Nucleus accumbens (tissue), 56 donors: Measurements from ENCODE around the gene FBXL3.
"Not testable (repeated sequence)": the region's sequence is repeated elsewhere in the genome, so short reads cannot be mapped to it uniquely, and the experiment has no call there.

Experiments
- DNase-seq, 56 donors: peaks; one replicate each; lab custom pipeline; 2025; lab: John Stamatoyannopoulos, UW

FBXL3 gene

GRCh38 chr13:77028202-77028601 is 1.2 kb upstream of the FBXL3 start:
- peak in 2 of 56 donors; percentile 7 to 18 for DNase-seq

DNA sequence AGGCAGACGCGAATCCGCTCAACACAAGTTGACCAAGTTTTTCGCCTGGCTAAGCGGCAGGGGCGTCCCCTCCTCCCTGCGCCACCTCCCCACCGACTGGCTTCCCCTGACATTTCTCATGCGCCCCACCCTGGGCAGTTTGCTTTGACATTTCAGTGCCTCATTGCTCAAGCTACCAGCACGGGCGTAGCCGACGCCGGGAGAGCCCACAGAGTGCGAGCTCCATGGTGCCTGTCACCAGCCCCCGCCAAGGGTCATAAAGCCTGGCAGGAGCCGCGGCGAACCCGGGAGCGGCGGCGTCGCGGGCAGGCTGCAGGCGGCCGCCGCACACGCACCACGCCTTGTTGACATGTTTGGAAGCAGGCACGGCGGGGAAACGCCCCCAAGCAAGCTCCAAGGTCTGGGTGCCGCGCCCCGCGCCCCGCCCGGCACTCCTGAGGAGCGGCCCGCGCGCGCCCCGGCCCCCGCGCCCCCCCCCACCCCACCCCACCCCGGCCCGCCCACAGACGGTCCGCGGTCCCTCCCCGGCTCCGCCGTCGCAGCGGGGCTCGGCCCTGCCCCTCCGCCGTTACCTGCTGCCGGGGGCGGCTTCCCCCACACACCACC is 601 bp downstream of the FBXL3 start:
- peak in 52 of 56 donors; percentile 5 to 82 (median 66) for DNase-seq

DNA sequence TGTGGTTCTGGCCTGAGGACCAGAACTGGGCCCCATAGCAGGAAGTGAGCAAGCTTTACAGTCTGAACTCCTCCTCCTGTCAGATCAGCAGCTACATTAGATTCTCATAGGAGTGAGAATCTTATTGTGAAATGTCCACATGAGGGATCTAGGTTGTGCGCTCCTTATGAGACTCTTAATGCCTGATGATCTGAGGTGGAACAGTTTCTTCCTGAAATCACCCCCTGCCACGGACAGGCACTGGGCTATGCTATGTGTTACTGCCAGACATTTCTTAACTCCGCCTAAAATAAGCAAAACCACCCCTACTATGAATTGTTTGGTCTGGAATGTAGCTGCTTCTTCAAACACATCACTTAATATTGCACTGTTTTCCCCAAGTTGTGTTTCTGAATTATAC is 4.6 kb downstream of the FBXL3 start:
- DNase-seq: no peak

- no peak for DNase-seq
These were observed 7.2 kb downstream of the FBXL3 start for GRCh38 chr13:77019756-77020155.

DNA sequence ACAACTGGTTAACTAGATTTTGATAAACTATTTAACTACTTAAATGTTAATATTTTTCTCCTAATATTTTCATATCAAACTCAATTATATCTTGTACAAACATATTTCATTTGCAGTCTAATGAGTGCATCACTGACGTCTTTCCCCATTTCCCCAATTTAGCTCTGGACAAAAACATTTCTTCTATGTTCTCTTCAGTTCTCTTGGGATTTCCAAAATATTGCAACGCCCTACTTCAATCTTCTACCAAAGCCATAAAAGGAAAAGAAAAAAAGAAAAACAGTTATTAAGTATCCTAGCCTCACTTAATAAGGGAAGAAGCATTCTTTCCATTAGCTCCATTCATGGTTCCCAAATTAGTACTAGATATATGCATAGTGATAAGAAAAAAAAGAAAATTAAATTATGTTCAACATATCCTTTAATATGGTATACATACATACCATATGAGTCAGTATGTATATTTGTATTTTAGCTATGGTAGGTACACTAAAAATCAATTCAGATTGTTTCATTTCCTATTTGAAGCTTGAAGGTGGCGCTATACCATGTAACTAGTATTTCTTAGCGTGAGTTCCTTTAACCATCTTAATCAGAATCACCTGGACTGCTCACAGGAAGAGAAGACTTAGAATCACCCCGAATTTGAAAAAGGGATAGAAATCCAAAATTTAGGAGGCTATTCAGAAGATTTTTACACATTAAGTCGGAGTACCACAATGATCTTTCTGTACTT is 9.9 kb downstream of the FBXL3 start:
- DNase-seq: no peak

GRCh38 chr13:77016251-77016812 is 10.6 kb downstream of the FBXL3 start:
- no peak for DNase-seq

GRCh38 chr13:77014906-77015685 is 11.9 kb downstream of the FBXL3 start:
- DNase-seq: no peak

DNA sequence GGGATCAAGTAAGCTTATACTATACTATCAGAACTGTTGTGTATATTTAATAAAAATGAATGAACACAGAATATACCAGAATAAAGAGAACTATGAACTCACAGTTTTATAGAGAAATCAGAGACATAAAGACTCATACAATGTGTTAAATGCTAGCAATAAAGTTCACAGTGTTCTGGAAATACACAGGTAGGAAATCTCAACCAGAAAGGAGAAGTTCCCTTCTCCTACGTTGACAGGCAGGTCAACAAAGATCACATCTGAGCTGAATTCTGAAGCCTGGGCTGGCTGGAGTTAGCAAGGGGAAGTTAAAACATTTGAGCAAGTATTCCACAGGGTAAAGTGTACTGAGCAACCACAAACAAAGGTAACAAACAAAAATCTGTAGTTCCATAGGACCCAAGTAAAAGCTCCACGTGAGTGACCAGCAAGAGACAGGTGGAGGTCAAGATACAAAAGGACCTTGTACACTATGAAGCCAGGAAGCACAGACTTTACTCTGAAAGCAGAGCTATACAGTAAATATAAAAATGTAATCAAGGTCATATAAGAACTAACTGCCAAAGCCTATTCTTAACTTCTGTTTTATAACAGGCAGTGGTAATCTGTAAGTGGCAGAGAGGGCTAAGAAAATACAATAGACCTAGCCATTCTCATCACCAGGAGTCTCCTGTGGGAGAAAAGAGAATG is 13.0 kb downstream of the FBXL3 start:
- DNase-seq: no peak

GRCh38 chr13:77009719-77010118 is 17.2 kb downstream of the FBXL3 start:
- not testable (repeated sequence) for DNase-seq

DNA sequence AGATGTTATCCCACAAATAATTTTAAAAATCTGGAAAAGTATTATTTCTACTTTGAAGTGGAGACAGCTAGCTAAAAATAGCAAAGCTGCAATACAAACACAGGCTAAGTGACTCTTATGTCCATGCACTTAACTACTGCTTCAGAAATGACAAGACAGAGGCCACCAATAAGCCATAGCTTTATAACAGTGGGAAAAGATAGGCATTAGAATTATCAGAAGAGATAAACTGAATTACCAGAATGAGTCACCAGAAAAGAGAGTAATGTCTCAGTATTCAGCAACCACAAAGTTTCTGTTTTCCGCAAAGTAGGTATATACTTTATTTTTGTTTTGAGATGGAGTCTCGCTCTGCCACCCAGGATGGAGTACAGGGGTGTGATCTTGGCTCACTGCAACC is 17.9 kb downstream of the FBXL3 start:
- no peak for DNase-seq

DNA sequence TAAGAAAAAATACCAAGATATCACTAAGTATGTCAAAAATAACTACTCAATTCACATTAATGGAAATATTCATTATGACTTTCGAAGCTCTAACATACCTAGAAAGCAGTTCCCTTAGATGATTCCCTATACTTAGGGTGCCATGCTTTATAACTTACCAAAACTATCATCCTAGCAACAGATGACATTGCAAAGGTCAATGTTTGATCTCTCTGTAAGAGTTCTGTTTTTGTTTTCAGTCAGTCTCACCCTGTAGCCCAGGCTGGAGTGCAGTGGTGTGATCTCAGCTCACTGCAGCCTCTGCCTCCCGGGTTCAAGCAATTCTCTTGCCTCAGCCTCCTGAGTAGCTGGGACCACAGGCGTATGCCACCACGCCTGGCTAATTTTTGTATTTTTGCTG is 18.6 kb downstream of the FBXL3 start:
- not testable (repeated sequence) for DNase-seq

- DNase-seq: no peak
These were observed 24.3 kb downstream of the FBXL3 start for GRCh38 chr13:77002590-77003190.

DNA sequence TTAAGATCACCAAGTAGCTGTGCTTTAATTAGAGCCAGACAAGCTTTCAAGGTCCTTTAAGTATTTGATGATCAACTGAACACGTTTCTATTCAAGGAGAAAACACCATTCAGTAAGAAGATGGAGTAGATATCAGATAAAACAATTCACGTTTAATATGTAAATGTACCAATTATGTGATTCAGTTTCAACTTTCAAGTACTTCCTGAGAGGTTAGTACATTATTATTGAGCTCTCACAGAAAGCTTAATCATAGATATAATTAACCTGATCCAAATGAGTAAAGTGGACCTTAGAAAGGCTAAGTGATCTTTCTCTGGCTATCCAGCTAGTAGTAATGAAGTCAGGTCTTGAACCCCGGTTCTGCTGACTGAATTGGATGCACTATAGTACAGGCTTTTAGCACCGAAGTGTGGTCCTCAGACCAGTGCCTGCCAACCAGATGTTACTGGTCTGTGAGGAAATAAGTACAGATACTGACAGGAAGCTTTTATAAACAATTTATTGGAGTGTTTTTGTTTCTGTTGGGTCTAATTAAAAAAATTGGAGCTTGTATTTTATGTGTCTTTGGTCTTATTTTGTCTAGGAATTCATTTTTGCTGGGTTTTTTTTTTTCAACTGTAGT is 24.9 kb downstream of the FBXL3 start:
- DNase-seq: no peak

DNA sequence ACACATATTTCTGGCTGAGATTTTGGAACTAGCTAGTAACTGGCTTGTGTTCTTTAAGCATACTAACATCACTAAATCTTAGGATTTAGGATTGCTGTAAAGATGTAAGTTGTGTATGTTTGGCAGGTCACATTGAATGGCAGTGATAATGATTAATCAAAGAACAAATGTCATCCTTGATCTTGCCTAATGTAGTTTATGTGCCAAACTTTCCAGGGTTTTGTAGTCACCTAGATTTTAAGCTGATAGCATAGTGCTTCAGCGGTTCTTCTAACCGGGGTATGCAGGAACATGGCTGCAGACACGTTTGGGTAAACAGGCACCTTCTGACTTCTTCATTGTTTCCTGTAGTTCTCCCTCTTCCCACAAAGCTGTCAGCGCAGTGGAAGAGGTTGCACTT is 25.4 kb downstream of the FBXL3 start:
- DNase-seq: no peak

GRCh38 chr13:77000475-77000874 is 26.5 kb downstream of the FBXL3 start:
- no peak for DNase-seq

- no peak for DNase-seq
These were observed 32.7 kb downstream of the FBXL3 start for GRCh38 chr13:76994281-76994680.

- DNase-seq: no peak
These were observed 33.5 kb downstream of the FBXL3 start for GRCh38 chr13:76993473-76993872.

DNA sequence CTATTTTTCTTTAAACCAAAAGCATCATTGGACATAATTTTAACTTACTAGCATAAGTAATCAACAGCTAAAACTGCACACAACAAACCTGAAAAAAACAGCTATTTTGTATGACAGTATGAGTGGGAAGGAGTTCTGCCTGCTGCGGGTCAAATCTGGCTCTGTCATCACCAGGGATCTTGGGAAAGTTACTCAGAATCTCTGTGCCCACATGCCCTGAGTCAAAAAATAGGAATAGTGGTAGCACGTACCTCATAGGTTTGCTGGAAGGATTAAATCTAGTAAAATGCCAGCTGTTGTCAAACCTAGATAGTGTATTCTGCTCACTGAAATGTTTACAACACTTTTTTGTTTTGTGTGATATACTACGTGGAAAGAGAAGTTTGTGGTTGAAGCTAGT is 33.9 kb downstream of the FBXL3 start:
- peak in 1 of 56 donors; percentile 3 for DNase-seq

DNA sequence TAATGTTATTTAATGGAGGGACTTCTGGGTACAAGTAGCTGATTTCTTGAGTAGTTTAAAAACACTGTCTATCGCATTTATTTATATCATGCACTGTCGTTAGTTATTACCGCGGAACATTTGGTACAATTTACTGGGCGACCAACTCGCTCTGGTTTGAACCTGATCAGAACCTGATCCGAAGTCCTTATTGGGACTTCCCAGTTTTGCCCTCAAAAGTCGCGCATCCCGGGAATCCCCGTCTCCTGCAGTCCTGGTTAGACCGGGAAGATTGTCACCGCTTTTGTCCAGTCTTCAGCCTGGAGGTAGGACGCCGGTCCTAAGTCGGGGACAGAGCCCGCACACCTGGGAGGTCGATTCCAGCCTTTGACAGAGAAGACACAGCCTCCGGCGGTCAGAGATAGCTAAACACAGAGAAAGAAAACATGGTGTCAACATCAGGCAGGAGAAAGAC is 34.4 kb downstream of the FBXL3 start:
- DNase-seq: peak in 28 of 56 donors; percentile 1 to 55 (median 20)
